NCI-H460 (cell line): ENCODE results near the gene DCAF5. TPM values are rescaled to one million over a fixed set of nuclear protein-coding genes. Genes with fewer than 3 reads are reported as not detected.
"Not testable (repeated sequence)": the region's sequence is repeated elsewhere in the genome, so short reads cannot be mapped to it uniquely, and the experiment has no call there.

Experiments used
- DNase-seq: peaks from one replicate; pipeline ENCODE4 v3.0.0-alpha.2; 2016; ENCODE audit warnings: low read depth; ENCODE audit errors: extremely low read depth
- total RNA-seq: library from RNA; depleted of rRNA; stranded (reverse); fragments of >200 nt; shearing (Covaris generic); gene quantifications from 2 replicates; pipeline ENCODE4 v1.2.3, GENCODE V29; 2014

DCAF5 gene
- total RNA-seq, 1 experiment from 2014 or later: 14.3 TPM

GRCh38 chr14:69077185-69077584, 75.7 kb downstream of the DCAF5 start:
- DNase-seq: not testable (repeated sequence)

- DNase-seq: no peak
Measured at GRCh38 chr14:69076341-69076740, 76.6 kb downstream of the DCAF5 start.

DNA sequence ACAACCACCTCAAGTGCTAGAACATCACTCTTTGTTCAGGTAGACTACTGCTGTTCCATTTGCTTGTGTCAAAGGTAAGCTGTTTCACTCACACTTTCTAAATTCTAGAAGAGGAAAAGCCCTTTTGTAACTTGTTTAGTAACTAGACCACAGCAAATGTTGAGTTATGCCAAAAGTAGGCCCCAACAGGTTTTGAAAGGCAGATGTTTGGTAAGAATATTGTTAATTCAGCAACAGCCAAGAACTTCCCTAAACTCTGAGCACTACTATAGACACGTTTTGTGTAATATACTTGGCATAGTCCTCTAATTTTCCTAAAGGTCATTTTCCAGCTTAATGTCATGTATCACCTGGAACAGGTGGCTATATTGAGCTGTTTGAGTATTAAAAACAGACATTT, 79.0 kb downstream of the DCAF5 start:
- no peak for DNase-seq

- no peak for DNase-seq
Measured at GRCh38 chr14:69073429-69073828, 79.5 kb downstream of the DCAF5 start.

DNA sequence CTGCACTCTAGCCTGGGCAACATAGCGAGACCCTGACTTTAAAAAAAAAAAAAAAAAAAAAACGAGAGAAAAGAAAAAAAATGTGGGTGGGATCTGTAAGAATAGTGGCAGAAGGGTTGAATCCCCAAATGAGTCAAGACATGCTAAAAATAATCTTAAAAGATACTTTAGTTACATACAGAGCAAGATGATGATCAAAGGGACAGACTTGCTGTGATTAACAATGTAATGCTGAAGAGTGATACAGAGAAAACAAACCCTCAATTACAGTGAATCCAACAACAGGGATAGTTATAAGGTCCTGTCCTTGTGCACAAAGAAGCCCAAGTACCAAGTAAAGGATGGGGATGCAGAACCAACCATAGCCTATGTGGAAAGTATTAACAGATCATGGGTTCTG, 80.3 kb downstream of the DCAF5 start:
- no peak for DNase-seq

GRCh38 chr14:69068744-69069421, 84.0 kb downstream of the DCAF5 start:
- DNase-seq: no peak

- DNase-seq: no peak
Measured at GRCh38 chr14:69066396-69067171, 86.3 kb downstream of the DCAF5 start.

DNA sequence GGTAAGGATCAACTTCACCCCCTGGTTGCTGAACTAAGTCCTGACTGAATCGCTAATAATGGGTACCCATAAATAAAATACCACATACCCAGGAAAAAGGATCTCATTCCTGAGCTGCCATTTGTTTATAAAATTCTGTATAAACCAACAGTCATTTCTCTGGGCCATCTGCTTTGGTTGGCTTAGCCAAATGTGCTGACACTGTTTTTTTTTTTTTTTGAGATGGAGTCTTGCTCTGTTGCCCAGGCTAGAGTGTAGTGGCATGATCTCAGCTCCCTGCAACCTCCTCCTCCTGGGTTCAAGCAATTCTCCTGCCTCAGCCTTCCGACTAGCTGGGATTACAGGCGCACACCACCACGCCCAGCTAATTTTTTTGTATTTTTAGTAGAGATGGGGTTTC, 87.0 kb downstream of the DCAF5 start:
- not testable (repeated sequence) for DNase-seq

DNA sequence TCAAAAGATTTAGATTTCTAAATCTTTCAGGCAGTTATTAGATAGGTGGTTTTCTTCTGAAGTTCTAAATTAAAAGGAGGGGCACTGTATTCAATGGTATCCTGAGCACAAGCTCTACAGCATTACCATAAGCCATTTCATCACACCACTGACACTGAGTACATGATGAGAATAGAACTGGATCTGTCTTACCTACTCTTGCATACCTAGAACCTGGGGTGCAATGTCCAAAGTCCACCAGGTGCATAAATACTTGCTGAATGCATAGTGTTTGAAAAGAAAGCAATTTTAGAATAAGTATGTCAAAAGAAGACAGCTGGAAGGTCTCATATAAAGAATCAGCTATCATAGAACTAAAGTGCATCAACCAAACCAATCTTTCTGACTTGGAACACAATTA, 88.3 kb downstream of the DCAF5 start:
- no peak for DNase-seq

DNA sequence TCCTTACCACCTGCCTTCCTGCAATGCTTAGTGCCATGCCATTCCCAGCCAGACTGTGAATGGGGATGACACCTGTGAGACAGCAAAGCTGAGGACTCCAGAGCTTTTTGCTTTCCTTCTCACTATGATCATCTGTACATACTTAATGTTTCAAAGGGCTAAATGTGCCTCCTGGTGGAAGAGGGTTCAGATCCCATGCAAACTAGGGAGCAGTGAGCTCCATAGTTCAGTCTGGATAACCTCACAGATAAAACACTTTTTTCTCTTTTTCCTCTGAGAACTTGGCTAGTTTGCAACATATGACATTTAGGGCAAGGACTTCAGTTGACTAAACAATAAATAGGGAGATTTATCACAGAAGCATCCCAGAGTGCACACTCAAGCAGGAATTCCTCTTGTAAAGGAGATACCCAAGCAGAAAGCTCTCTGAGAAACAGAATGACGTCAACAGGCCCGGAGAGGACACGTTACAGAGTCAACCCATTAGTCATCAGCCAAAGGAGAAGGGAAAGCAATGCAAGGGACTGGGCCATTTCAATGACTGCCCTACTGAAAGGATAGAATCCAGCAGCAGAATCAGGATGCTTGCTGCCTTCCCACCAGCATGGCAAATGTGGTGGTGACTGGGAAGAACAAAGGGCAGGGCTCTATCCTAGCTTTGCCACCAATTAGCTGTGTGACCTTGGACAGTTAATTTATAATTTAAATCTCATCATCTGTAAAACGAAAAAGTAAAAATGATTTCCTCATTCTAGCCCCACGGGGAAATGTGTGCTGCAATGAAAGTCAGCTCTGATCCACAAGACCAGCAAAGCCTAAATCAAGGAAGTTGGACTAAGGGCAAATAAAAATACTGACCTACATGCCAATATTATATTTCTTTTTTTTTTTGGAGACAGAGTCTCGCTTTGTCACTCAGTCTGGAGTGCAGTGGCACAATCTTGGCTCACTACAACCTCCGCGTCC, 93.0 kb downstream of the DCAF5 start:
- peak; percentile 33 for DNase-seq

- DNase-seq: peak; percentile 27
Measured at GRCh38 chr14:69055999-69056788, 96.7 kb downstream of the DCAF5 start.

DNA sequence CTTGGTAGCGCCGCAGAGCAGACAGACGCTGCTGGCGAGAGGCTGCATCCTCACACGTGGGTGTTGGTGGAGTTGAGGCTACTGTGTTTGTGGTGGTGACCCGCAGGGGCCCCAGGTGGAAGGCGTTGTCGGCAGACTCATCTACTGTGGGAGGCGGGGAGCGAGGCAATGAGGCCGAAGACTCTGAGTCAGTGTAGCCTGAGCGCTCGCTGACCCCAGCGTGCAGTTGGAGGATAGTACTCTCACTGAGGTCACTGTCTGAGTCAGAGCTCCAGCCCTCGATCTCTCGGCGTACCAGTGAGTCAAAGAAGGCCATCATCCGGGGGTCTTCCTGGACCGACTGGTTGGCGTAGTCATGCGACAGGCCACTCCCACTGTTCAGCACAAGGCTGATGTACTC, 97.8 kb downstream of the DCAF5 start:
- no peak for DNase-seq

DNA sequence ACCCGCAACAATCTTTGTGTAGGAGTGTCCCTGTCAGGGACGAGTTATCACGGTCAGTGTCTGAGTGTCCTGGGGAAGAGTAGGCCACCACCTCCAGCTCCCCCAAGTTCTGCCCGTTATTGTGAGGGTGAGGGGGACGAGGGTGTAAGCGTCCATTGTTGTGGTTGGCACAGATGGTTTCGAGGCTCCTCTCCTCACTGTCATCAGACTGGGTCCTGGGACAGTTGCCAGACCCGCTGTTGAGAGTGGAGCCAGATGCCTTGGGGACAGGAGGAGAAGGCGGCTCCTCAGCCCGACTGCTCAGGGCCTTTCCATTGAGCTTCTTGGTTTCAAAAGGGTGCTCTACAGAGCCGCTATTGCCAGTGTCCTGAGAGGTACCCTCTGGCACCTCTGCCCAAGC, 98.9 kb downstream of the DCAF5 start:
- no peak for DNase-seq

DNA sequence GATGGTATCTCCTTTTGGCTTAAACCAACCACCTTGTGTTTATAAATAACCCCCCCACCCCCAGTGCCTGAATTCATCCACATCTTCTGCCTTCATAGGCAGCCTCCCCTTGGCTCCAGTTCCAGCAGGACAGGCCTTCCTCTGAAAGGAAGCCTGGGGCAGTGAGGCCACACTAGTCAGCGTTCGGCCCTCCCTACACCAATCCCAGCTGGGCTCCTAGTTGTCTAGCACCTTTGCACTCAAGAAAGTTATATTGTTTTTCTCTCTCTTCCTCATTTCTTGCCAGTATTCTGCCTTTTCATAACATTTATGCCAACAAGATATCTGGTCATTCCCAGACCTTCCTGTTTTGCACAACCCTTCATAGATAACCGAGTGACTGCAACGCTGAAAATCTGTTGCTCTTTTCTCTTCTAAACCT, 100.7 kb downstream of the DCAF5 start:
- no peak for DNase-seq

- DNase-seq: no peak
Measured at GRCh38 chr14:69050240-69051184, 102.4 kb downstream of the DCAF5 start.

GRCh38 chr14:69049675-69050074, 103.2 kb downstream of the DCAF5 start:
- no peak for DNase-seq

DNA sequence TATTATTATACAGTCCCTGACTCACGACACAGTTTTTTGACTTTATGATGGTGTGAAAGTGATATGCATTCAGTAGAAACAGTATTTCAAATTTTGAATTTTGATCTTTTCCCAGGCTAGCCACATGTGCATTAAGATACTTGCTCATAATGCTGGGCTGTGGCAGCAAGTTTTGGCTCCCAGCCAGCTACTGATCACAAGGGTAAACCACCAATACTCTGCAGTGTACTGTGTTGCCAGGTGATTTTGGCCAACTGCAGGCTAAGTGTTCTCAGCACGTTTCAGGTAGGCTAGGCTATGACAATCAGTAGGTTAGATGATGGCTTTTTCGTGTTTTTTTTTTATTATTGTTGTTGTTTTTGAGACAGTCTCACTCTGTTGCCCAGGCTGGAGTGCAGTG, 104.5 kb downstream of the DCAF5 start:
- DNase-seq: no peak

GRCh38 chr14:69047255-69047654, 105.7 kb downstream of the DCAF5 start:
- no peak for DNase-seq

DNA sequence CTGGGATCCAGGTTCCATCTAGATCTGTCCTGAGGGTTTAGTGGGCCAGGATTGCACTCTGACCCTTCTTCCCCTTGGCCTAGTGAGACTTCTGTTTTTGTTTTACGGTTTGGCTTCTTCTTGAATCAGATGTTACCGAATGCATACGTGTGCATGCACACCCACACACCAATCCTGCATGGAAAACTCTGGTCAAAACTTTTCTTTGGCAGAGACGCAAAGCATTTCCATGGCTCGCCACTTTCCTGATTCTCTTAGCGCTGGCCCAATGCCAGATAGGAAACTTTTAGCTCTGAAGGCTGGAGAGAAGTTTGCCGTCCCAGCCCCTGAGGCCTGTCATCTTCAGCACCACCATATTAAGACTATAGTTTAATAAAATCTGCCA, 106.5 kb downstream of the DCAF5 start:
- no peak for DNase-seq
